Heart left ventricle (tissue), 16 donors: ENCODE data around the gene DSG2. TPM values are rescaled to one million over a fixed set of nuclear protein-coding genes. Genes with fewer than 3 reads are reported as not detected.

Experiments used
- ATAC-seq, 4 donors: fragments of 200-7000 bp; cut with Tn5 transposase; one replicate each; pipeline ENCODE4 v1.9.1; 2020 to 2022; ENCODE audit warnings: moderate library complexity in 4 of 4, mild to moderate bottlenecking in 3 of 4, moderate number of reproducible peaks in 1 of 4
- DNase-seq, 5 donors: peaks; one replicate each; pipeline ENCODE4 v3.0.0-alpha.2; 2020
- H3K27ac ChIP-seq, 12 donors: fragments of 200-600 bp; sonication (generic) in 4 of 12; one replicate each; pipeline versions ENCODE4 v1.5.0 to v1.8.0; 2016 to 2022; ENCODE audit warnings: mild to moderate bottlenecking in 2 of 12
- H3K27me3 ChIP-seq, 9 donors: fragments of 200-600 bp; sonication (generic) in 2 of 9; one replicate each; pipeline versions ENCODE4 v1.5.1 to v1.8.0; 2016 to 2022; ENCODE audit warnings: mild to moderate bottlenecking in 3 of 9
- H3K36me3 ChIP-seq, 9 donors: fragments of 200-600 bp; sonication (generic) in 2 of 9; one replicate each; pipeline versions ENCODE4 v1.5.0 to v1.8.0; 2018 to 2022; ENCODE audit warnings: mild to moderate bottlenecking in 2 of 9
- H3K4me1 ChIP-seq, 12 donors: fragments of 200-600 bp; sonication (generic) in 4 of 12; one replicate each; pipeline versions ENCODE4 v1.5.0 to v1.8.0; 2016 to 2022; ENCODE audit warnings: mild to moderate bottlenecking in 3 of 12
- H3K4me3 ChIP-seq, 12 donors: fragments of 200-600 bp; sonication (generic) in 4 of 12; one replicate each; pipeline versions ENCODE4 v1.5.0 to v1.8.0; 2017 to 2022; ENCODE audit warnings: mild to moderate bottlenecking in 9 of 12, moderate library complexity in 4 of 12
- H3K9me3 ChIP-seq, 12 donors: fragments of 200-600 bp; sonication (generic) in 4 of 12; one replicate each; pipeline versions ENCODE4 v1.5.0 to v1.8.0; 2016 to 2022; ENCODE audit warnings: mild to moderate bottlenecking in 1 of 12
- CTCF ChIP-seq, 12 donors: fragments of 200-600 bp; sonication (generic) in 4 of 12; IDR thresholded peaks; one replicate each; pipeline versions ENCODE4 v1.5.0 to v1.8.0; 2018 to 2022; ENCODE audit warnings: antibody characterized with exemption in 12 of 12, mild to moderate bottlenecking in 5 of 12
- POLR2A ChIP-seq, 2 donors: fragments of 450-650 bp; IDR thresholded peaks; one replicate each; pipeline ENCODE4 v1.6.1; 2017; ENCODE audit warnings: antibody characterized with exemption in 2 of 2, mild to moderate bottlenecking in 2 of 2, moderate library complexity in 2 of 2
- WGBS, 4 donors: extraction: QIAGEN DNeasy Blood & Tissue Kit in 2 of 4; methylation state at CpG; one replicate each; pipeline versions ENCODE4 v1.1.5 to v1.1.7; 2013 to 2018; 5-methylcytosine and 5-hydroxymethylcytosine counted together
- intact Hi-C, 10 donors: fragments of 100-400 bp; cut with DNase I; formaldehyde crosslinking; loops; one replicate each; pipeline versions ENCODE4 v1.11.1 to v1.14.2; 2022
- polyA plus RNA-seq, 2 donors: library from polyadenylated mRNA; stranded (reverse); fragments of 200-250 nt; gene quantifications; one replicate each; pipeline ENCODE4 v1.2.3, GENCODE V29; 2013
- total RNA-seq, 9 donors: library from RNA; depleted of rRNA in 2 of 9; stranded (reverse); fragments of >200 nt in 2 of 9; fragmentation: NEBNext Ultra II Directional in 3 of 9; extraction: Animal tissue kit (Norgen Biotek cat#: 25700) in 3 of 9; gene quantifications; one replicate each; pipeline versions ENCODE4 v1.1.0 to v1.2.4, GENCODE V29; 2016 to 2023
- donor health status: ischemic (EF 13 %, LVEDD 7.1; RV severe dilation, severe dysfunction).
- donor health status: healthy with polysubstance abuse.
- donor health status: DM: no; HTN: yes; CAD: no.
- donor health status: DM: no; HTN: no; CAD: no.
- donor health status: ischemic (EF 25% LVEDD 6.9; RV normal size, moderate dysfunction).
- donor health status: ischemic (EF 25% LVEDD 5.7; RV mildly dilated, moderate dysfunction).
- donor health status: healthy.
- donor health status: DM: yes; HTN: yes; CAD: no.
- donor health status: ischemic (EF 35%, LVEDD 5.7; RV mildly dilated, moderate dysfunction).
- donor health status: nonischemic (EF 11% LVEDD 7.7; RV severe dilation, severe dysfunction).
- donor health status: DM: yes; HTN: yes; CAD: no.
- donor health status: PGD.
- donor health status: ischemic (EF 29% LVEDD 5.4; RV normal size, mild dysfunction).
- donor health status: nonischemic (EF 23%, LVEDD 6.1; RV moderate dilation, normal function).

The DSG2 gene
- total and polyA plus RNA-seq, 11 donors: 10.1 to 54.4 (median 41.0) TPM

GRCh38 chr18:31577195-31577594, 79.2 kb downstream of the DSG2 start:
- no peaks in the 10 kb centered on the region for H3K9me3 ChIP-seq
- ATAC-seq (no peak), DNase-seq (no peak)
- no peak for TF ChIP-seq POLR2A (IDR thresholded peaks at IDR 0.05)
- no peak for TF ChIP-seq CTCF (IDR thresholded peaks at IDR 0.05)
- no peak overlapping the region for H3K27ac ChIP-seq
- WGBS, 4 donors: 45 to 69% (median 60%) methylated on average over 1 of the region's 1 CpG
- H3K4me3 ChIP-seq: no peak overlapping the region
- no peaks in the 10 kb centered on the region for H3K27me3 ChIP-seq
- intact Hi-C loops: no loop called here
- H3K36me3 ChIP-seq: no peaks in the 10 kb centered on the region
- no peaks in the 10 kb centered on the region for H3K4me1 ChIP-seq

- Histone ChIP-seq H3K9me3 (no peaks in the 10 kb centered on the region), H3K36me3 (no peaks in the 10 kb centered on the region), H3K4me3 (no peak overlapping the region), H3K27me3 (no peaks in the 10 kb centered on the region), H3K27ac (no peak overlapping the region), H3K4me1 (no peaks in the 10 kb centered on the region)
- ATAC-seq (no peak), DNase-seq (no peak)
- TF ChIP-seq POLR2A (IDR thresholded peaks at IDR 0.05): no peak
- no peak for TF ChIP-seq CTCF (IDR thresholded peaks at IDR 0.05)
- intact Hi-C loops: no loop called here
- 93 to 96% (median 95%) methylated on average over 4 of the region's 4 CpGs for WGBS, 4 donors
These were observed 80.1 kb downstream of the DSG2 start for GRCh38 chr18:31578126-31578525.

- intact Hi-C loops: no loop called here
- H3K27me3 ChIP-seq: no peaks in the 10 kb centered on the region
- ATAC-seq (no peak), DNase-seq (no peak)
- no peaks in the 10 kb centered on the region for H3K9me3 ChIP-seq
- 94 to 100% (median 95%) methylated on average over 2 of the region's 2 CpGs for WGBS, 4 donors
- no peak overlapping the region for H3K4me3 ChIP-seq
- H3K4me1 ChIP-seq: no peaks in the 10 kb centered on the region
- TF ChIP-seq CTCF (IDR thresholded peaks at IDR 0.05) (no peak), POLR2A (IDR thresholded peaks at IDR 0.05) (no peak)
- H3K27ac ChIP-seq: no peak overlapping the region
- H3K36me3 ChIP-seq: no peaks in the 10 kb centered on the region
These were observed 81.4 kb downstream of the DSG2 start for GRCh38 chr18:31579375-31579774.

GRCh38 chr18:31581498-31582197, 83.7 kb downstream of the DSG2 start:
- ATAC-seq (no peak), DNase-seq (no peak)
- intact Hi-C loops: no loop called here
- H3K27ac ChIP-seq: no peak overlapping the region
- H3K4me1 ChIP-seq: no peaks in the 10 kb centered on the region
- no peak for TF ChIP-seq CTCF (IDR thresholded peaks at IDR 0.05)
- H3K9me3 ChIP-seq: no peaks in the 10 kb centered on the region
- H3K36me3 ChIP-seq: no peaks in the 10 kb centered on the region
- no peaks in the 10 kb centered on the region for H3K27me3 ChIP-seq
- 46 to 57% (median 47%) methylated on average over 4 of the region's 4 CpGs for WGBS, 4 donors
- no peak overlapping the region for H3K4me3 ChIP-seq
